Peyer's patch (tissue), 4 donors: ENCODE results near the gene ITGB8.

Source experiments
- POLR2A ChIP-seq, 2 donors: fragments of 450-650 bp; IDR thresholded peaks; one replicate each; pipeline ENCODE4 v1.5.1; 2017; ENCODE audit warnings: antibody characterized with exemption in 2 of 2, mild to moderate bottlenecking in 2 of 2, moderate library complexity in 2 of 2
- TF ChIP-seq, protein P1 (sequence below), 6 experiments: fragments of 450-650 bp in 4 of 6; fragments of 200-600 bp in 2 of 6; sonication (generic) in 1 of 6; IDR thresholded peaks; one replicate each; pipeline ENCODE4 v1.5.1; 2017 to 2019; ENCODE audit warnings: antibody characterized with exemption in 6 of 6, mild to moderate bottlenecking in 3 of 6, moderate library complexity in 1 of 6

DNA sequence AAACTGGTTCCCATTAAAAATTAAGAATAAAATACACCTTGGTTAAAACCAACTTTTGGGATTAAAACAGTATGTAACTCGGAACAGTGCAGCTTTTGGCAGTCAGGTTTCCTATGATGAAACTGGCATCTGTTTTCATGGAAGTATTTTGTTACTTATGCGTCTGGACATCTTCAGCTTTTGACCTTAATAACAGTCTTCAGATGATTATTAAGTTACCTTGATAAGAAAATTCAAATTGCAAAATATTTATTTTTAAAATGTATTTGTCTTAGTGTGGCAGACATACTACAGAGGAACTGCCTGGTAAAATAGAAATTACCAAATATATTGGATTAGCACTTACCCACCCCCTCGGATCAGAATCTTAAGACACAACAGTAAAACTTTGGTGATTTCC lies 100.0 kb downstream of the ITGB8 start:
- TF ChIP-seq, protein P1, sequence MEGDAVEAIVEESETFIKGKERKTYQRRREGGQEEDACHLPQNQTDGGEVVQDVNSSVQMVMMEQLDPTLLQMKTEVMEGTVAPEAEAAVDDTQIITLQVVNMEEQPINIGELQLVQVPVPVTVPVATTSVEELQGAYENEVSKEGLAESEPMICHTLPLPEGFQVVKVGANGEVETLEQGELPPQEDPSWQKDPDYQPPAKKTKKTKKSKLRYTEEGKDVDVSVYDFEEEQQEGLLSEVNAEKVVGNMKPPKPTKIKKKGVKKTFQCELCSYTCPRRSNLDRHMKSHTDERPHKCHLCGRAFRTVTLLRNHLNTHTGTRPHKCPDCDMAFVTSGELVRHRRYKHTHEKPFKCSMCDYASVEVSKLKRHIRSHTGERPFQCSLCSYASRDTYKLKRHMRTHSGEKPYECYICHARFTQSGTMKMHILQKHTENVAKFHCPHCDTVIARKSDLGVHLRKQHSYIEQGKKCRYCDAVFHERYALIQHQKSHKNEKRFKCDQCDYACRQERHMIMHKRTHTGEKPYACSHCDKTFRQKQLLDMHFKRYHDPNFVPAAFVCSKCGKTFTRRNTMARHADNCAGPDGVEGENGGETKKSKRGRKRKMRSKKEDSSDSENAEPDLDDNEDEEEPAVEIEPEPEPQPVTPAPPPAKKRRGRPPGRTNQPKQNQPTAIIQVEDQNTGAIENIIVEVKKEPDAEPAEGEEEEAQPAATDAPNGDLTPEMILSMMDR (IDR thresholded peaks at IDR 0.05) = no peak
- TF ChIP-seq POLR2A (IDR thresholded peaks at IDR 0.05) = no peak
